GM12865 (cell line): Measurements from ENCODE around the gene ABCA2.
A peak's percentile ranks its signal among the peaks of the same experiment; 100 is the strongest.
"Not testable (repeated sequence)": the region's sequence is repeated elsewhere in the genome, so short reads cannot be mapped to it uniquely, and the experiment has no call there.

Source experiments
- DNase-seq: peaks from one replicate; pipeline ENCODE4 v3.0.0; 2010; ENCODE audit warnings: low read depth
- H3K4me3 ChIP-seq: 2 replicates; pipeline ENCODE4 v1.5.1; 2011; ENCODE audit warnings: mild to moderate bottlenecking, low read depth, low read length, control low read depth
- CTCF ChIP-seq: IDR thresholded peaks from 2 replicates; pipeline ENCODE4 v1.5.1; 2011; ENCODE audit warnings: low read length, control low read depth, low read depth, inconsistent platforms; ENCODE audit not compliant: insufficient read depth; ENCODE audit errors: missing control alignments

The ABCA2 gene

GRCh38 chr9:137067860-137068538, 40.0 kb upstream of the ABCA2 start:
- H3K4me3 ChIP-seq = no peak overlapping the region
- DNase-seq = peak; percentile 93
- TF ChIP-seq CTCF = peak; percentile 85

DNA sequence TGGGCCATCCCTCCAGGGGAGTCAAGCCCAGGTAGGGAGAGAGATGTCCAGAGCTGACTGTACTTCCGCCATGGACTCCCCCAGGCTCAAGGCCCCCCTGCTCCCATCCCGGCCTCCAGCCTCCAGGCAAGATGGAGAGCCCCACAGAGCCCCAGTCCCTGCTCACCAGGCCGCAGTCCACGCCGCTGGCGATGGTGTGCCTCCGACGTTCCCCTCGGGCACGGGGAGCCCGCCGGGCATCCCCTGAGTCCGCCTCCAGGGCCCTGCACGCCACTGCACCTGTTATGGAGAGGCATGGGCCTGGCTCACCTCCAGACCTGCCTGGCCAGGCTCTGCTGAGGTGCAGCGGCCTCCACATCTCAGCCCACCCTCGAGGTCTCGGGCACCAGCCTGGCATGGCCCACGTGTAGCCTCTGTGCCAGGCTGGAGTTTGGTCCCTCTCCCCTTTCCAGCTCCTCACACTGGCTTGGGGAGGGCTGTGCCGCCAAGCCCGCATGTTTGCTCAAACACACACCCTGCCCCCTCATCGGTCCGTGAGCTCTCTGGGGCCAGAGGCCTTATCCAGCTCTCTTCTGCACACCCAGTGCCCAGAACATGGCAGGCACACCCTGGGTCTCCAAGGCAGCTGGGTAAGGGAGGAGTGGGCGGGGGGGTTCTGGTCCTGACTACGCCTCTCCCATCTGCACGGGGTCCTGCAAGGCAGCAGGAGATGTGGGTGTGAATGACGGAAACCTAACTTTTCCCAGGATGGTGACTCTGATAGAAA, 38.2 kb upstream of the ABCA2 start:
- TF ChIP-seq CTCF = no peak
- no peak for DNase-seq
- H3K4me3 ChIP-seq = no peak overlapping the region

DNA sequence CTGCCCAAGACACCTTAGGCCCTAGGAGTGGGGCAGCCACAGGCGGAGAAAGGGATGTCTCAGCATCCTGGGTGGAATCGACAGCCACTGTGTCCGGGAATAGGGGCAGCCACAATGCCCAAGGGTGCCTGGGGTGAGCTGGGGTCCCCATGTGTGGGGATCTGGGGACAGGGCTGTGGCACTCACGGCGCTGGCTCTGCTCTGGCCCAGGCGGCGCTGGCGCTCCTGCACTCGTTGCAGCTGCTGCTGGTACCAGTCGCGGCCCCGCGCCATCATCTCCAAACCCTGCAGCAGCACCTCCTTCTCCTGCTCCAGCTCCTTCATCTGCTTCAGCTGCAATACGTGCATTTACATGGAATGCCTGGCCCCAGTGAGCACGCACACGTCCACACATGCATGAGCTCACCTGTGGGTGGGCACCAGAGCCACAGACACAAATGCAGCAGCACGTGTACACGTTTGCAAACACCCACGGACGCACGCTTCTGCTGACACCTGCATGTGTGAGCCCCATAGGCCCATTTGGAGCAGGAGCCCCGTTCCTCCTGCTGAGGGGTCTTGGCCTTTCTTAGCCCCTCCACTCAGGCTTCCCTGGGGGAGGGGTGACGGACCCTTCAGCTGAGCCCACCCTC, 37.4 kb upstream of the ABCA2 start:
- no peak for TF ChIP-seq CTCF
- no peak overlapping the region for H3K4me3 ChIP-seq
- DNase-seq = no peak

DNA sequence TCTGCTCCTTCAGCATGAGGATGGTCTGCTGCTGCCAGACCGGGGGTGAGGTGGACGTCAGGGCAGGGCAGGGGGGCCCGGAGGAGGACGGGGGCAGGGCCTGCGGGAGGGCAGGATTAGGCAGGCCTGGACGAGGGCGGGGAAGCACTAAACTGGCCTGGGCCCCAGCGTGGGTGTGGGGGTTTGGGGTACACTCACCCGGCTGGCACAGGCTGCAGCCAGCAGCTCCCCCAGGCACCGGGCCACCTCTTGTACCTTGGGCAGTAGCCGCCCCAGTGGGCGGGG, 36.8 kb upstream of the ABCA2 start:
- no peak for TF ChIP-seq CTCF
- no peak overlapping the region for H3K4me3 ChIP-seq
- no peak for DNase-seq

GRCh38 chr9:137064027-137064879, 36.2 kb upstream of the ABCA2 start:
- TF ChIP-seq CTCF = peak; percentile 95
- H3K4me3 ChIP-seq = no peak overlapping the region
- DNase-seq = peak; percentile 64

- TF ChIP-seq CTCF = no peak
- no peak for DNase-seq
- no peak overlapping the region for H3K4me3 ChIP-seq
Observed at GRCh38 chr9:137063311-137064026, 35.4 kb upstream of the ABCA2 start.

DNA sequence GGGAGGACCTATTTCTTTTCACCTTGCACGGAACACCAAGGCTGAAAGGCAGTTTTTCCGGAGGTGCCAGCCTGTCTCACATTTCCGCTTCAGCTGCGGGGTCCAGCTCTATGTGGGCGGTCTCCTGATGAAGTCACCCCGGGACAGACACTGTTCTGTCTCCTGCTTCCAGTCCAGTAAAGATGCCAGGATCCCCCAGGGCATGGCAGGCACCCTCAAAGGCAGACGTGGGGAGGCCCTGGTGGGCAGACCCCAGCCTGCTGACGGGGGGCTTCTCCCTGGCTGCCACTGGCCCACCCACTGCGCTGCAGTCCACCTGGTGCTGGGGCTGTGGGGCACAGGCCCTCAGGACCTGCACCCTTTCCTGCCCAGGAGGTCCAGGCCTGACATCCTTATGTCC, 34.8 kb upstream of the ABCA2 start:
- not testable (repeated sequence) for H3K4me3 ChIP-seq, DNase-seq
